ENCODE measurements around the gene FGF1. TPM values are rescaled to one million over a fixed set of nuclear protein-coding genes. Genes with fewer than 3 reads are reported as not detected.

FGF1 gene
- total RNA-seq, 4 donors from 2014 or later = 0.51 to 5.7 (median 1.7) TPM; not detected in 1

GRCh38 chr5:142586552-142586951 lies 99.3 kb downstream of the FGF1 start:
- no peaks in the 10 kb centered on the region for H3K4me1 ChIP-seq
- H3K27me3 ChIP-seq = no peaks in the 10 kb centered on the region
- H3K27ac ChIP-seq = no peak overlapping the region
- no peak overlapping the region for H3K4me3 ChIP-seq
- TF ChIP-seq POLR2A (IDR thresholded peaks at IDR 0.05) (no peak), CTCF (IDR thresholded peaks at IDR 0.05) (no peak)
- intact Hi-C loops (cut with DNase I; ENCODE audit: low total_unique reads) = no loop called here
- no peaks in the 10 kb centered on the region for H3K36me3 ChIP-seq
- no peaks in the 10 kb centered on the region for H3K9me3 ChIP-seq
- no peak for DNase-seq

GRCh38 chr5:142585451-142585850 lies 100.4 kb downstream of the FGF1 start:
- DNase-seq = no peak
- H3K4me1 ChIP-seq = no peaks in the 10 kb centered on the region
- no peaks in the 10 kb centered on the region for H3K9me3 ChIP-seq
- no peak overlapping the region for H3K4me3 ChIP-seq
- no peaks in the 10 kb centered on the region for H3K27me3 ChIP-seq
- no peak for TF ChIP-seq POLR2A (IDR thresholded peaks at IDR 0.05)
- TF ChIP-seq CTCF (IDR thresholded peaks at IDR 0.05) = no peak
- H3K36me3 ChIP-seq = no peaks in the 10 kb centered on the region
- intact Hi-C loops (cut with DNase I; ENCODE audit: low total_unique reads) = no loop called here
- H3K27ac ChIP-seq = no peak overlapping the region

- no peak for TF ChIP-seq POLR2A (IDR thresholded peaks at IDR 0.05)
- no peak for TF ChIP-seq CTCF (IDR thresholded peaks at IDR 0.05)
- H3K9me3 ChIP-seq = no peaks in the 10 kb centered on the region
- H3K36me3 ChIP-seq = no peaks in the 10 kb centered on the region
- intact Hi-C loops (cut with DNase I; ENCODE audit: low total_unique reads) = no loop called here
- no peak overlapping the region for H3K27ac ChIP-seq
- no peak for DNase-seq
- H3K4me3 ChIP-seq = no peak overlapping the region
- H3K4me1 ChIP-seq = no peaks in the 10 kb centered on the region
- no peaks in the 10 kb centered on the region for H3K27me3 ChIP-seq
Observed at GRCh38 chr5:142584891-142585290, 101.0 kb downstream of the FGF1 start.

- H3K4me3 ChIP-seq = no peak overlapping the region
- H3K36me3 ChIP-seq = no peaks in the 10 kb centered on the region
- no peak for DNase-seq
- TF ChIP-seq CTCF (IDR thresholded peaks at IDR 0.05) (no peak), POLR2A (IDR thresholded peaks at IDR 0.05) (no peak)
- intact Hi-C loops (cut with DNase I; ENCODE audit: low total_unique reads) = loop anchor here (5.0 kb wide), 1 partner anchor 711 kb away; no protein-coding TSS in a partner anchor
- no peaks in the 10 kb centered on the region for H3K9me3 ChIP-seq
- no peaks in the 10 kb centered on the region for H3K27me3 ChIP-seq
- no peak overlapping the region for H3K27ac ChIP-seq
- no peaks in the 10 kb centered on the region for H3K4me1 ChIP-seq
Observed at GRCh38 chr5:142578161-142578830, 107.6 kb downstream of the FGF1 start.

GRCh38 chr5:142576804-142577203 lies 109.1 kb downstream of the FGF1 start:
- Histone ChIP-seq H3K9me3 (no peaks in the 10 kb centered on the region), H3K4me1 (no peaks in the 10 kb centered on the region), H3K27me3 (no peaks in the 10 kb centered on the region), H3K27ac (no peak overlapping the region), H3K36me3 (no peaks in the 10 kb centered on the region), H3K4me3 (no peak overlapping the region)
- intact Hi-C loops (cut with DNase I; ENCODE audit: low total_unique reads) = loop anchor here (5.0 kb wide), 1 partner anchor 710 kb away; no protein-coding TSS in a partner anchor
- DNase-seq = no peak
- no peak for TF ChIP-seq CTCF (IDR thresholded peaks at IDR 0.05)
- TF ChIP-seq POLR2A (IDR thresholded peaks at IDR 0.05) = no peak

All from uterus (tissue), 4 donors.